Tibial artery (tissue), 4 donors: ENCODE data around the gene PIP4K2C.

Experiments
- DNase-seq, 2 donors: peaks; one replicate each; pipeline ENCODE4 v3.0.0-alpha.2; 2019
- H3K27ac ChIP-seq, 2 donors: fragments of 200-600 bp; sonication (generic) in 1 of 2; 1 replicate in 1 of 2; 2 replicates in 1 of 2; pipeline ENCODE4 v1.5.1; 2018 to 2019; ENCODE audit warnings: mild to moderate bottlenecking in 1 of 2
- H3K27me3 ChIP-seq, 2 donors: fragments of 200-600 bp; sonication (generic) in 1 of 2; one replicate each; pipeline versions ENCODE4 v1.5.1 to v1.6.0; 2016 to 2019
- H3K36me3 ChIP-seq, 3 donors: fragments of 200-600 bp; sonication (generic) in 2 of 3; one replicate each; pipeline ENCODE4 v1.5.1; 2016 to 2019; ENCODE audit warnings: mild to moderate bottlenecking in 2 of 3
- H3K4me1 ChIP-seq, 4 donors: fragments of 200-600 bp; sonication (generic) in 2 of 4; 1 replicate in 3 of 4; 2 replicates in 1 of 4; pipeline ENCODE4 v1.5.1; 2016 to 2019
- H3K4me3 ChIP-seq, 2 donors: fragments of 200-600 bp; sonication (generic) in 1 of 2; 1 replicate in 1 of 2; 2 replicates in 1 of 2; pipeline ENCODE4 v1.5.1; 2018 to 2019; ENCODE audit warnings: mild to moderate bottlenecking in 2 of 2
- H3K9me3 ChIP-seq, 3 donors: fragments of 200-600 bp; sonication (generic) in 1 of 3; one replicate each; pipeline ENCODE4 v1.5.1; 2016 to 2019
- intact Hi-C: fragments of 100-400 bp; cut with DNase I; formaldehyde crosslinking; loops from one replicate; pipeline ENCODE4 v1.15.0; 2023; ENCODE audit warnings: low total_unique reads
- TF ChIP-seq, protein P1 (sequence below), 2 experiments: fragments of 200-600 bp in 1 of 2; fragments of 450-650 bp in 1 of 2; IDR thresholded peaks; one replicate each; pipeline ENCODE4 v1.5.1; 2017 to 2019; ENCODE audit warnings: antibody characterized with exemption in 2 of 2, mild to moderate bottlenecking in 1 of 2, moderate library complexity in 1 of 2

PIP4K2C gene

DNA sequence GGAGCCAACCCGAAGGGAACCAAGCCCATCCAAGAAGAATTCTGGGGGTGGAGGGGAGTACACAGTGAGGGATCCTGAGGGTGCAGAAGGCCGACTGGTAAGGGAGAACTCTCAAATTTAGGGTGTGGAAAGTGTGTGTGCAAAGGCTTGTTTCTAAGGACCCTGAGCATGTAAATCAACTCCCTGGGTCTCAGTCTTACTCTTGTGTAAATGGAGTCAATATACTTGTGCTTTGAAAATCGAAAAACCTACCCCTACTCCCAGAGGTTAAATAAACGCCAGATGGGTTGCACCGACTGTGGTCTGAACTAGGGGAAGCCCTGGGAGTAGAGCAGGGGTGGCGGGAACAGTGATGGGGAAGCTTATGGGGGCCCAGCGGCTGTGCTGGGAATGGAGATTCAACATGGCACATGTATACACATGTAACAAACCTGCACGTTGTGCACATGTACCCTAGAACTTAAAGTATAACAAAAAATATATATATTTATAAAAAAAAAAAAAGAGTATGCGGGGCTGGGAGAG, 36.0 kb downstream of the PIP4K2C start:
- peaks cover 0 to 24% (median 5%) of the 10 kb centered on the region in 3 donors for H3K36me3 ChIP-seq
- no peak overlapping the region for H3K27ac ChIP-seq
- H3K4me3 ChIP-seq = no peak overlapping the region
- H3K27me3 ChIP-seq = peaks cover 0 to 12% of the 10 kb centered on the region in 2 donors
- TF ChIP-seq, protein P1, sequence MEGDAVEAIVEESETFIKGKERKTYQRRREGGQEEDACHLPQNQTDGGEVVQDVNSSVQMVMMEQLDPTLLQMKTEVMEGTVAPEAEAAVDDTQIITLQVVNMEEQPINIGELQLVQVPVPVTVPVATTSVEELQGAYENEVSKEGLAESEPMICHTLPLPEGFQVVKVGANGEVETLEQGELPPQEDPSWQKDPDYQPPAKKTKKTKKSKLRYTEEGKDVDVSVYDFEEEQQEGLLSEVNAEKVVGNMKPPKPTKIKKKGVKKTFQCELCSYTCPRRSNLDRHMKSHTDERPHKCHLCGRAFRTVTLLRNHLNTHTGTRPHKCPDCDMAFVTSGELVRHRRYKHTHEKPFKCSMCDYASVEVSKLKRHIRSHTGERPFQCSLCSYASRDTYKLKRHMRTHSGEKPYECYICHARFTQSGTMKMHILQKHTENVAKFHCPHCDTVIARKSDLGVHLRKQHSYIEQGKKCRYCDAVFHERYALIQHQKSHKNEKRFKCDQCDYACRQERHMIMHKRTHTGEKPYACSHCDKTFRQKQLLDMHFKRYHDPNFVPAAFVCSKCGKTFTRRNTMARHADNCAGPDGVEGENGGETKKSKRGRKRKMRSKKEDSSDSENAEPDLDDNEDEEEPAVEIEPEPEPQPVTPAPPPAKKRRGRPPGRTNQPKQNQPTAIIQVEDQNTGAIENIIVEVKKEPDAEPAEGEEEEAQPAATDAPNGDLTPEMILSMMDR (IDR thresholded peaks at IDR 0.05) = no peak
- DNase-seq = no peak
- no peaks in the 10 kb centered on the region for H3K9me3 ChIP-seq
- intact Hi-C loops = loop anchor here (10.0 kb wide), 1 partner anchor 142 kb away; the partner anchor contains the start of gene MARS1
- peaks cover 0 to 9% (median 6%) of the 10 kb centered on the region in 4 donors for H3K4me1 ChIP-seq

DNA sequence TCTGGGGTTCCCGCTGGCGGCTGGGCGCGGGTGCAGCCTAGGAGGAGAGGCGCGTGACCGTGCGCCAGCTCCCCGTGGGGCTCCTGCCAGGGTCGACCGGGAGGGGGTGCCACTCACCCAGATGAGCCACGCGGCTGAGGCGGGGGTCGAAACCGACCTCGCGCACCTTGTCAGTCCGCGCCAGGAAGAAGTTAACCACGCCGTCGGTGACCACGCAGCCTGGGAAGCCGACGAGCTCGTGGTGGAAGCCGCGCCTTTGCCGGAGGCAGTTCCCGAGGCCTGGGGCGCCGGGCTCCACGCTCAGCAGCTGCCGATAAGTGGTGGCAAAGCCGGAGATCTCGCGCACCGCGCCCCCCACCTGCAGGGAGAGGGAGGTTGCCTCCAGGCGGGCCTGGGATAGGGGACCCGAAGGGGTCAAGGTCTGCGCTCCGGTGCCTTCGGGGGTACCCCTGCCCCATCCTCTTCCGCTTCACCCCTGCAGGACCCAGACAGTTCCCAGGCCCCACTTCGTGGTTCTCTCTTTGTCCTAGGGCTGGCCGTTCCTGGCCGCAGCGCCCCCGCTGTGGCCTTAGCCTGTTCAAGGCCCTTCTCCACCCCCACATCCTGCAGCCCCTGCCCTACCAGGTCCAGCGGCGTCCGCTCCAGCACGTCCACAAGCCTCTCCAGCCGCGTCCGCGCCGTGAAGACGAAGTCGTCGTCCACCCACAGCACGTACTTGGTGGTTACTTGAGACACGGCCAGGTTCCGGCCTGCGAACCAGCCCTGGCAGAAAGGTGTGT, 36.7 kb downstream of the PIP4K2C start:
- H3K27me3 ChIP-seq = peaks cover 0 to 17% of the 10 kb centered on the region in 2 donors

DNA sequence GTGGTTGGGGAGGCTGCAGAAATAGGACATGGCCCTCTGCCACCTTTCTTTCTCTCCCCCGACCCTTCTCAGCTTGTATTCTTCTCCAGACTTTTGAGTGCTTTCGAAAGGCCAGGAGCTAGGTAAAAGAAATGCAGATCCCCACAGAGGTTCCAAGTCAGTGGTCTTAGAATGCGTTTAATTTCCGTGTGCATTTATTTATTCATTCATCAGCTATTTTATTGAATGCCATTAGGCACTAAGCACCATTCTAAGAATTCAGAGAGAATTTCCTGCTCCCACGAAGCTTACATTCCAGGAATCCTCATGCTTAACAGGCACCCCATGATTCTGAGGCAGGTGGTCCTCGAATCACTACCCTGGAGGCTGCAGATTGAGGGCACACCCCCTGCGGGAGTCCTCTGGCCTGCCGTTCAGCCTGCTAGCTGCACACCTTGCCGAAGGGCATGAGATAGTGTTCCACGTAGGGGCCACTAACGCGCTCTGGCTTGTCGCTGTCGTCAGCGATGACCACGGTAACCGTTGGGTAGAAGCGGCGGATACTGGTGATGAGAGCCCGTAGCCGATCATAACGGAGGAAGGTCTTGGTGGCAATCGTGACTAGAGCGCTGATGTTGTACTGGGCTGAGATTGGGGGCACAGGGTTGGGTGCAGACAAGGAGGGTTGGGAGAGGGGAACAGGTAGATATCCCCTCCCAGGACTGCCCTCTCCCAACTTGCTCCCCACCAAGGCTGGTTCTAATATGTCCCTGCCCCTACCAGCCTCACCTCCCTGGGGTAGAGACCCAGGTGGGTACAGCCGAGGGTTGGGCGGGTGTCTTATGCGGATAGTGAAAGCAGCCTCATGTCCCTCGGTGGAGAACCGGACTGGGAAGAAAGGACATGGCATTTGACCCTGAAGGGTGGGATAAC, 37.5 kb downstream of the PIP4K2C start:
- Histone ChIP-seq H3K4me3 (no peak overlapping the region), H3K36me3 (peaks cover 0 to 24% (median 2%) of the 10 kb centered on the region in 3 donors), H3K4me1 (peaks cover 0 to 21% (median 17%) of the 10 kb centered on the region in 4 donors), H3K9me3 (no peaks in the 10 kb centered on the region), H3K27ac (no peak overlapping the region), H3K27me3 (peaks cover 0 to 18% of the 10 kb centered on the region in 2 donors)
- TF ChIP-seq, protein P1 (IDR thresholded peaks at IDR 0.05) = no peak
- no peak for DNase-seq
- intact Hi-C loops = loop anchor here (10.0 kb wide), 1 partner anchor 144 kb away; the partner anchor contains the start of gene MARS1

More for the DNA sequence above, 36.7 kb downstream of the PIP4K2C start:
- no peak overlapping the region for H3K27ac ChIP-seq
- peaks cover 0 to 13% (median 12%) of the 10 kb centered on the region in 4 donors for H3K4me1 ChIP-seq
- peak in 1 of 2 donors; percentile 58 for DNase-seq
- no peaks in the 10 kb centered on the region for H3K9me3 ChIP-seq
- H3K4me3 ChIP-seq = no peak overlapping the region
- peaks cover 0 to 24% (median 5%) of the 10 kb centered on the region in 3 donors for H3K36me3 ChIP-seq
- TF ChIP-seq, protein P1 (IDR thresholded peaks at IDR 0.05) = no peak
- intact Hi-C loops = loop anchor here (10.0 kb wide), 1 partner anchor 143 kb away; the partner anchor contains the start of gene MARS1

DNA sequence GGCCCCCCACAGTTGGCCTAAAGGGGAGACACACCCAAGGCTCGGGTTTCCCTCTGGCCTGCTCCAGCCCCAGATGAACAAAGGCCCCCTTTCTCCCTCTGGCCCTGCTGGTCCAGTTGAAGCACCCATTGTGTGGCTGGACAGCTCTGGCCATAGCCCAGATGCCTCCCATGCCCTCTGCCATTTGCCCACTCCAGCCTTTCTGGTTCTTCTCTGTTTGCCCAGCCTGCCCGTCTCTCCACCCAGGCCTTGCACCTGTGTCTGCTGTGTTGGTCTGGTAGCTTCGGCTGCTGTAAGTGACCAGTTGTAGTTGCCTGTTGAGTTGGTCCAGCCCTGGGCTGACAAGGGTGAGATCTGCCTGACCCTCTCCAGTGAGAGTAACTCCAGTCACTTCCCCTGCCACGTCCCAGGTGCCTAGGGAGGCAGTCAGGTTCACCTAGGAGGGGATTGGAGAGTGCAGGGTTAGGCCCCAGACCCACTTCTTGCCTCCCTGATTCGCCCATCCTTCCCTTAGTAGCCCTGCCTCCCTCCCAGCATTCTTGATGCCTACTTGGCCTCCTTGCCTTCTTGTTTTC, 39.0 kb downstream of the PIP4K2C start:
- Histone ChIP-seq H3K27ac (no peak overlapping the region), H3K36me3 (peaks cover 0 to 20% (median 0%) of the 10 kb centered on the region in 3 donors), H3K4me3 (no peak overlapping the region), H3K27me3 (peaks cover 0 to 18% of the 10 kb centered on the region in 2 donors), H3K4me1 (peaks cover 0 to 22% (median 17%) of the 10 kb centered on the region in 4 donors), H3K9me3 (no peaks in the 10 kb centered on the region)
- intact Hi-C loops = loop anchor here (5.0 to 10.0 kb wide), 2 partner anchors 62 to 145 kb away; partner anchors contain the start of genes MARS1 and OS9
- no peak for DNase-seq
- TF ChIP-seq, protein P1 (IDR thresholded peaks at IDR 0.05) = no peak
